Measurements from ENCODE around the gene PCNP. TPM values are rescaled to one million over a fixed set of nuclear protein-coding genes. Genes with fewer than 3 reads are reported as not detected.

The PCNP gene
- total RNA-seq, 1 experiment from 2014 or later, result 216 TPM

DNA sequence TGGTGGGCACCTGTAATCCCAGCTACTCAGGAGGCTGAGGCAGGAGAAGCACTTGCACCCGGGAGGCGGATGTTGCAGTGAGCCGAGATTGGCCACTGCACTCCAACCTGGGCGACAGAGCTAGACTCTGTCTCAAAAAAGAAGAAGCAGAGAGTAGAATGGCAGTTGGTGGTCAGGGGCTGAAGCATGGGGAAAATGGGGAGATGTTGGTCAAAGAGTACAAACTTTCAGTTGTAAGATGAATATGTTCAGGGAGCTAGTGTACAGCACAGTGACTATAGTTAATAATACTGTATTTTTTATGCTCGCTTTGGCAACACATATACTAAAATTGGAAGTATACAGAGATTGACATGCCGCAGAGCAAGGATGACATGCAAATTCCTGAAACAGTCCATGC lies 41.5 kb downstream of the PCNP start:
- no peak overlapping the region for H2BK12ac ChIP-seq (ENCODE audit: insufficient read length, low read depth, low read length)
- no peaks in the 10 kb centered on the region for H3K9me3 ChIP-seq (ENCODE audit: control insufficient read depth, low read depth, low read length)
- no peak overlapping the region for H2BK120ac ChIP-seq (ENCODE audit: low read depth, low read length, poor library complexity, severe bottlenecking)
- no peak overlapping the region for H3K4ac ChIP-seq (ENCODE audit: low read depth, low read length)
- H3K18ac ChIP-seq (ENCODE audit: insufficient read length, low read depth, low read length), result no peak overlapping the region
- H3K4me1 ChIP-seq (ENCODE audit: insufficient read depth, low read length), result no peaks in the 10 kb centered on the region
- no peak overlapping the region for H4K5ac ChIP-seq (ENCODE audit: insufficient read length, low read depth, low read length)
- no peak overlapping the region for H2BK5ac ChIP-seq (ENCODE audit: insufficient read length, low read length)
- no peak overlapping the region for H3K4me2 ChIP-seq (ENCODE audit: insufficient read depth, insufficient read length, low read length)
- H2BK20ac ChIP-seq (ENCODE audit: low read depth, low read length, poor library complexity, severe bottlenecking), result no peak overlapping the region
- no peak overlapping the region for H3K14ac ChIP-seq (ENCODE audit: insufficient read depth, low read length)
- H3K27me3 ChIP-seq (ENCODE audit: insufficient read depth, low read length), result no peaks in the 10 kb centered on the region
- H4K20me1 ChIP-seq (ENCODE audit: control insufficient read depth, insufficient read depth, insufficient read length), result no peaks in the 10 kb centered on the region
- H3K9ac ChIP-seq (ENCODE audit: extremely low read depth, insufficient read length, low read length), result no peak overlapping the region
- no peak overlapping the region for H3T11ph ChIP-seq (ENCODE audit: low read length)
- peaks cover 3 to 4% of the 10 kb centered on the region in 2 experiments; a peak in 3 of 4 replicates for H3K4me1 Mint-ChIP-seq
- no peaks in the 10 kb centered on the region for H3K9me3 Mint-ChIP-seq
- H3K4me3 Mint-ChIP-seq, result no peak overlapping the region
- no peaks in the 10 kb centered on the region for H3K79me1 ChIP-seq (ENCODE audit: insufficient read depth, low read depth, low read length, poor library complexity, severe bottlenecking)
- no peak overlapping the region for H3K56ac ChIP-seq (ENCODE audit: insufficient read length, low read depth, low read length)
- H3K27ac ChIP-seq (ENCODE audit: insufficient read length, low read depth, low read length), result no peak overlapping the region
- no peak overlapping the region for H4K8ac ChIP-seq (replicated peaks; ENCODE audit: insufficient read length, low read depth, low read length)
- H2BK15ac ChIP-seq (ENCODE audit: low read depth, low read length), result no peak overlapping the region
- no peak overlapping the region for H2AFZ ChIP-seq (ENCODE audit: low read length)
- H3K23ac ChIP-seq (ENCODE audit: insufficient read length, low read depth, low read length), result no peak overlapping the region
- no peak for DNase-seq
- no CpG with 5 or more reads among the region's 6 CpGs for WGBS (ENCODE audit: extremely low coverage, insufficient read length, low lambda C conversion rate)
- H2AK5ac ChIP-seq (ENCODE audit: insufficient read length, low read length), result no peak overlapping the region
- no peak overlapping the region for H4K91ac ChIP-seq (ENCODE audit: insufficient read length, low read depth, low read length)
- H3K27ac Mint-ChIP-seq, result no peak overlapping the region
- H3K36me3 Mint-ChIP-seq (ENCODE audit: insufficient read depth in 1 of 3, low read depth in 3 of 3), result no peaks in the 10 kb centered on the region; a peak in 1 of 7 replicates
- H3K79me2 ChIP-seq (ENCODE audit: insufficient read depth, low read length), result no peaks in the 10 kb centered on the region
- TF ChIP-seq, protein P1, sequence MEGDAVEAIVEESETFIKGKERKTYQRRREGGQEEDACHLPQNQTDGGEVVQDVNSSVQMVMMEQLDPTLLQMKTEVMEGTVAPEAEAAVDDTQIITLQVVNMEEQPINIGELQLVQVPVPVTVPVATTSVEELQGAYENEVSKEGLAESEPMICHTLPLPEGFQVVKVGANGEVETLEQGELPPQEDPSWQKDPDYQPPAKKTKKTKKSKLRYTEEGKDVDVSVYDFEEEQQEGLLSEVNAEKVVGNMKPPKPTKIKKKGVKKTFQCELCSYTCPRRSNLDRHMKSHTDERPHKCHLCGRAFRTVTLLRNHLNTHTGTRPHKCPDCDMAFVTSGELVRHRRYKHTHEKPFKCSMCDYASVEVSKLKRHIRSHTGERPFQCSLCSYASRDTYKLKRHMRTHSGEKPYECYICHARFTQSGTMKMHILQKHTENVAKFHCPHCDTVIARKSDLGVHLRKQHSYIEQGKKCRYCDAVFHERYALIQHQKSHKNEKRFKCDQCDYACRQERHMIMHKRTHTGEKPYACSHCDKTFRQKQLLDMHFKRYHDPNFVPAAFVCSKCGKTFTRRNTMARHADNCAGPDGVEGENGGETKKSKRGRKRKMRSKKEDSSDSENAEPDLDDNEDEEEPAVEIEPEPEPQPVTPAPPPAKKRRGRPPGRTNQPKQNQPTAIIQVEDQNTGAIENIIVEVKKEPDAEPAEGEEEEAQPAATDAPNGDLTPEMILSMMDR (conservative IDR thresholded peaks at IDR 0.05), result no peak
- no peaks in the 10 kb centered on the region for H3K23me2 ChIP-seq (ENCODE audit: insufficient read length, low read depth, low read length, poor library complexity, severe bottlenecking)
- H3K27me3 Mint-ChIP-seq (ENCODE audit: low read depth), result no peaks in the 10 kb centered on the region

Measured in H9 (cell line).